Memory B cell (primary cell): Measurements from ENCODE around the gene CXCL6.

ENCODE experiments used
- ATAC-seq: fragments of 150-1000 bp; cut with Tn5 transposase; 2 replicates; pipeline ENCODE4 v1.10.0; 2021; ENCODE audit warnings: low read depth, mild to moderate bottlenecking, moderate library complexity
- DNase-seq, 2 donors: peaks; one replicate each; pipeline ENCODE4 v3.0.0; 2022; ENCODE audit warnings: low spot score in 2 of 2
- H3K27ac Mint-ChIP-seq: one replicate; pipeline ENCODE4 v1.8.0; 2022; ENCODE audit warnings: mild to moderate bottlenecking, moderate library complexity, mixed read lengths
- H3K27me3 Mint-ChIP-seq: one replicate; pipeline ENCODE4 v1.8.0; 2022; ENCODE audit warnings: mixed read lengths
- H3K36me3 Mint-ChIP-seq: one replicate; pipeline ENCODE4 v1.8.0; 2022; ENCODE audit warnings: mild to moderate bottlenecking, mixed read lengths
- H3K4me1 Mint-ChIP-seq: one replicate; pipeline ENCODE4 v1.8.0; 2022; ENCODE audit warnings: mixed read lengths
- H3K4me3 Mint-ChIP-seq: one replicate; pipeline ENCODE4 v1.8.0; 2022; ENCODE audit warnings: mild to moderate bottlenecking, moderate library complexity, mixed read lengths
- H3K9me3 Mint-ChIP-seq: one replicate; pipeline ENCODE4 v1.8.0; 2022; ENCODE audit warnings: mixed read lengths

Gene CXCL6

GRCh38 chr4:73850261-73850970 lies 13.9 kb downstream of the CXCL6 start:
- ATAC-seq = no peak
- H3K4me1 Mint-ChIP-seq = no peaks in the 10 kb centered on the region
- no peak overlapping the region for H3K4me3 Mint-ChIP-seq
- peaks cover 4% of the 10 kb centered on the region for H3K27me3 Mint-ChIP-seq
- no peaks in the 10 kb centered on the region for H3K36me3 Mint-ChIP-seq
- H3K9me3 Mint-ChIP-seq = no peaks in the 10 kb centered on the region
- H3K27ac Mint-ChIP-seq = no peak overlapping the region
- no peak for DNase-seq

- ATAC-seq (no peak), DNase-seq (no peak)
- Mint-ChIP-seq H3K4me3 (no peak overlapping the region), H3K36me3 (no peaks in the 10 kb centered on the region), H3K4me1 (no peaks in the 10 kb centered on the region), H3K9me3 (no peaks in the 10 kb centered on the region), H3K27ac (no peak overlapping the region), H3K27me3 (peaks cover 4% of the 10 kb centered on the region)
Observed at GRCh38 chr4:73851293-73851692, 14.8 kb downstream of the CXCL6 start.

- Mint-ChIP-seq H3K27me3 (peaks cover 4% of the 10 kb centered on the region), H3K27ac (no peak overlapping the region), H3K36me3 (no peaks in the 10 kb centered on the region), H3K4me1 (no peaks in the 10 kb centered on the region), H3K4me3 (no peak overlapping the region), H3K9me3 (no peaks in the 10 kb centered on the region)
- ATAC-seq = no peak
- no peak for DNase-seq
Observed at GRCh38 chr4:73852771-73853170, 16.3 kb downstream of the CXCL6 start.

GRCh38 chr4:73853246-73853704 lies 16.8 kb downstream of the CXCL6 start, which contains the start of gene PF4V1:
Gene PF4V1, plus strand, starts transcription at chr4:73853296. Its CDS starts 67 bp downstream, at chr4:73853363.
- Mint-ChIP-seq H3K4me1 (no peaks in the 10 kb centered on the region), H3K36me3 (no peaks in the 10 kb centered on the region), H3K27ac (no peak within 1 kb of the TSS), H3K27me3 (peaks cover 4% of the 10 kb centered on the region), H3K9me3 (no peaks in the 10 kb centered on the region), H3K4me3 (no peak within 1 kb of the TSS)
- no peak for ATAC-seq
- DNase-seq = no peak

GRCh38 chr4:73853718-73854473 lies 17.4 kb downstream of the CXCL6 start:
- H3K27me3 Mint-ChIP-seq = peaks cover 4% of the 10 kb centered on the region
- H3K4me1 Mint-ChIP-seq = no peaks in the 10 kb centered on the region
- H3K9me3 Mint-ChIP-seq = no peaks in the 10 kb centered on the region
- H3K4me3 Mint-ChIP-seq = no peak overlapping the region
- H3K36me3 Mint-ChIP-seq = no peaks in the 10 kb centered on the region
- no peak overlapping the region for H3K27ac Mint-ChIP-seq
- ATAC-seq (no peak), DNase-seq (no peak)

- no peaks in the 10 kb centered on the region for H3K4me1 Mint-ChIP-seq
- H3K9me3 Mint-ChIP-seq = no peaks in the 10 kb centered on the region
- peaks cover 5% of the 10 kb centered on the region for H3K27me3 Mint-ChIP-seq
- H3K36me3 Mint-ChIP-seq = no peaks in the 10 kb centered on the region
- no peak overlapping the region for H3K4me3 Mint-ChIP-seq
- ATAC-seq (no peak), DNase-seq (no peak)
- no peak overlapping the region for H3K27ac Mint-ChIP-seq
Observed at GRCh38 chr4:73855406-73855805, 18.9 kb downstream of the CXCL6 start.

- no peak for ATAC-seq
- H3K4me3 Mint-ChIP-seq = no peak overlapping the region
- H3K36me3 Mint-ChIP-seq = no peaks in the 10 kb centered on the region
- DNase-seq = no peak
- no peaks in the 10 kb centered on the region for H3K9me3 Mint-ChIP-seq
- peaks cover 5% of the 10 kb centered on the region for H3K27me3 Mint-ChIP-seq
- H3K4me1 Mint-ChIP-seq = no peaks in the 10 kb centered on the region
- H3K27ac Mint-ChIP-seq = no peak overlapping the region
Observed at GRCh38 chr4:73856518-73856917, 20.0 kb downstream of the CXCL6 start.

GRCh38 chr4:73859614-73860088 lies 23.2 kb downstream of the CXCL6 start:
- DNase-seq (no peak), ATAC-seq (no peak)
- H3K27ac Mint-ChIP-seq = no peak overlapping the region
- H3K4me3 Mint-ChIP-seq = no peak overlapping the region
- H3K27me3 Mint-ChIP-seq = peaks cover 2% of the 10 kb centered on the region
- H3K4me1 Mint-ChIP-seq = no peaks in the 10 kb centered on the region
- H3K9me3 Mint-ChIP-seq = no peaks in the 10 kb centered on the region
- no peaks in the 10 kb centered on the region for H3K36me3 Mint-ChIP-seq

- H3K4me3 Mint-ChIP-seq = no peak overlapping the region
Observed at GRCh38 chr4:73860181-73860580, 23.7 kb downstream of the CXCL6 start.

GRCh38 chr4:73860917-73861316 lies 24.4 kb downstream of the CXCL6 start:
- no peak for DNase-seq

More at GRCh38 chr4:73860181-73860580, 23.7 kb downstream of the CXCL6 start:
- H3K27me3 Mint-ChIP-seq = peaks cover 2% of the 10 kb centered on the region
- DNase-seq (no peak), ATAC-seq (no peak)
- no peaks in the 10 kb centered on the region for H3K4me1 Mint-ChIP-seq
- H3K9me3 Mint-ChIP-seq = no peaks in the 10 kb centered on the region
- no peak overlapping the region for H3K27ac Mint-ChIP-seq
- no peaks in the 10 kb centered on the region for H3K36me3 Mint-ChIP-seq

GRCh38 chr4:73862322-73862721 lies 25.8 kb downstream of the CXCL6 start:
- no peaks in the 10 kb centered on the region for H3K4me1 Mint-ChIP-seq
- ATAC-seq (no peak), DNase-seq (no peak)
- H3K27me3 Mint-ChIP-seq = peaks cover 2% of the 10 kb centered on the region
- no peak overlapping the region for H3K4me3 Mint-ChIP-seq
- no peak overlapping the region for H3K27ac Mint-ChIP-seq
- no peaks in the 10 kb centered on the region for H3K9me3 Mint-ChIP-seq
- H3K36me3 Mint-ChIP-seq = no peaks in the 10 kb centered on the region

More at GRCh38 chr4:73860917-73861316, 24.4 kb downstream of the CXCL6 start:
- no peak overlapping the region for H3K4me3 Mint-ChIP-seq
- no peak overlapping the region for H3K27ac Mint-ChIP-seq
- no peaks in the 10 kb centered on the region for H3K36me3 Mint-ChIP-seq
- peaks cover 2% of the 10 kb centered on the region for H3K27me3 Mint-ChIP-seq
- no peaks in the 10 kb centered on the region for H3K9me3 Mint-ChIP-seq
- H3K4me1 Mint-ChIP-seq = no peaks in the 10 kb centered on the region
- ATAC-seq = no peak

- DNase-seq (no peak), ATAC-seq (no peak)
- Mint-ChIP-seq H3K4me1 (no peaks in the 10 kb centered on the region), H3K27ac (no peak overlapping the region), H3K4me3 (no peak overlapping the region), H3K36me3 (no peaks in the 10 kb centered on the region), H3K27me3 (peaks cover 2% of the 10 kb centered on the region), H3K9me3 (no peaks in the 10 kb centered on the region)
Observed at GRCh38 chr4:73864365-73864764, 27.9 kb downstream of the CXCL6 start.

- DNase-seq = no peak
- Mint-ChIP-seq H3K36me3 (no peaks in the 10 kb centered on the region), H3K4me3 (no peak overlapping the region), H3K9me3 (no peaks in the 10 kb centered on the region), H3K4me1 (no peaks in the 10 kb centered on the region), H3K27me3 (peaks cover 5% of the 10 kb centered on the region), H3K27ac (no peak overlapping the region)
- ATAC-seq = no peak
Observed at GRCh38 chr4:73864961-73865360, 28.5 kb downstream of the CXCL6 start.

- DNase-seq (no peak), ATAC-seq (no peak)
- H3K36me3 Mint-ChIP-seq = no peaks in the 10 kb centered on the region
- no peaks in the 10 kb centered on the region for H3K4me1 Mint-ChIP-seq
- no peaks in the 10 kb centered on the region for H3K9me3 Mint-ChIP-seq
- no peak overlapping the region for H3K27ac Mint-ChIP-seq
- H3K4me3 Mint-ChIP-seq = no peak overlapping the region
- H3K27me3 Mint-ChIP-seq = peaks cover 4% of the 10 kb centered on the region
Observed at GRCh38 chr4:73865431-73866096, 29.1 kb downstream of the CXCL6 start.
